IMR-90 (cell line): ENCODE measurements around the gene CEP170B. TPM values are rescaled to one million over a fixed set of nuclear protein-coding genes. Genes with fewer than 3 reads are reported as not detected.
A peak's percentile ranks its signal among the peaks of the same experiment; 100 is the strongest.

Experiments used
- ATAC-seq: fragments of 200-7000 bp; cut with Tn5 transposase; 2 replicates; pipeline ENCODE4 v1.9.1; 2020; ENCODE audit warnings: low read depth, mild to moderate bottlenecking, moderate library complexity
- BruUV-seq: library from RNA; stranded (reverse); fragments of 400-500 nt; replicated peaks from 2 replicates; lab custom pipeline; 2021; lab: Mats Ljungman, UMichigan
- CTCF ChIA-PET: fragments of 300-600 bp; formaldehyde crosslinking; extraction: SDS; loops from one replicate; lab custom pipeline; 2021; ENCODE audit warnings: antibody characterized with exemption; lab: Yijun Ruan, JAX
- POLR2A ChIA-PET: fragments of 300-600 bp; sonication (Branson Sonifier 250); formaldehyde crosslinking; loops from one replicate; lab custom pipeline; 2022; ENCODE audit warnings: antibody characterized with exemption; ENCODE audit not compliant: unreplicated experiment; lab: Charles Lee
- DNase-seq: peaks from one replicate; pipeline ENCODE4 v3.0.0; 2013
- H2AFZ ChIP-seq: replicated peaks from 2 replicates; pipeline ENCODE3; 2013; ENCODE audit warnings: low read length, mild to moderate bottlenecking; ENCODE audit not compliant: poor library complexity
- H2AK5ac ChIP-seq: 2 replicates; pipeline ENCODE4 v1.6.1; 2013; ENCODE audit warnings: low read depth, low read length, inconsistent platforms
- H2AK9ac ChIP-seq: replicated peaks from 2 replicates; pipeline ENCODE3; 2013; ENCODE audit warnings: mild to moderate bottlenecking, low read depth, low read length, moderate library complexity; ENCODE audit not compliant: poor library complexity
- H2BK120ac ChIP-seq: 2 replicates; pipeline ENCODE4 v1.6.1; 2013; ENCODE audit warnings: low read depth, low read length, inconsistent platforms
- H2BK15ac ChIP-seq: 3 replicates; pipeline ENCODE4 v1.6.1; 2013; ENCODE audit warnings: low read depth, low read length, inconsistent platforms
- H2BK20ac ChIP-seq: 2 replicates; pipeline ENCODE4 v1.6.1; 2013; ENCODE audit warnings: low read depth, mild to moderate bottlenecking, inconsistent platforms, low read length, moderate library complexity
- H2BK5ac ChIP-seq: 2 replicates; pipeline ENCODE4 v1.6.1; 2013; ENCODE audit warnings: mild to moderate bottlenecking, low read depth, low read length, inconsistent platforms; ENCODE audit not compliant: poor library complexity, severe bottlenecking
- H3K14ac ChIP-seq: replicated peaks from 2 replicates; pipeline ENCODE4 v1.6.1; 2013; ENCODE audit warnings: low read depth, low read length, inconsistent platforms
- H3K18ac ChIP-seq: 2 replicates; pipeline ENCODE4 v1.6.1; 2013; ENCODE audit warnings: low read depth, low read length, control low read depth
- H3K23ac ChIP-seq: 2 replicates; pipeline ENCODE4 v1.6.1; 2013; ENCODE audit warnings: low read depth, low read length, inconsistent platforms
- H3K27ac ChIP-seq: 2 replicates; pipeline ENCODE4 v1.5.1; 2013; ENCODE audit warnings: mild to moderate bottlenecking, control low read depth, low read length; ENCODE audit not compliant: insufficient read depth
- H3K27me3 ChIP-seq: 2 replicates; pipeline ENCODE4 v1.6.1; 2013; ENCODE audit warnings: low read length; ENCODE audit not compliant: control insufficient read depth, insufficient read depth
- H3K36me3 ChIP-seq: 2 replicates; pipeline ENCODE4 v1.6.1; 2013; ENCODE audit warnings: low read length, mixed read lengths; ENCODE audit not compliant: control insufficient read depth, insufficient read depth
- H3K4ac ChIP-seq: 2 replicates; pipeline ENCODE4 v1.6.1; 2013; ENCODE audit warnings: low read depth, low read length, inconsistent platforms
- H3K4me1 ChIP-seq: 2 replicates; pipeline ENCODE4 v1.6.1; 2013; ENCODE audit warnings: low read length, mixed read lengths; ENCODE audit not compliant: control insufficient read depth, insufficient read depth
- H3K4me2 ChIP-seq: 2 replicates; pipeline ENCODE4 v1.6.1; 2013; ENCODE audit warnings: low read depth, mild to moderate bottlenecking, control low read depth, low read length, moderate library complexity
- H3K4me3 ChIP-seq: 2 replicates; pipeline ENCODE4 v1.5.1; 2013; ENCODE audit warnings: low read depth, mild to moderate bottlenecking, control low read depth, low read length, moderate library complexity; ENCODE audit not compliant: insufficient read depth
- H3K56ac ChIP-seq: 2 replicates; pipeline ENCODE4 v1.6.1; 2013; ENCODE audit warnings: low read length, inconsistent platforms; ENCODE audit not compliant: insufficient read depth; ENCODE audit errors: extremely low read depth
- H3K79me1 ChIP-seq, 2 experiments: 2 replicates each; pipeline ENCODE4 v1.6.1; 2013; ENCODE audit warnings: low read length in 2 of 2, inconsistent platforms in 1 of 2, low read depth in 1 of 2
- H3K9ac ChIP-seq: 2 replicates; pipeline ENCODE4 v1.6.1; 2013; ENCODE audit warnings: low read depth, low read length, control low read depth
- H3K9me1 ChIP-seq: 2 replicates; pipeline ENCODE4 v1.6.1; 2013; ENCODE audit warnings: low read length, inconsistent platforms; ENCODE audit not compliant: insufficient read depth
- H3K9me3 ChIP-seq: 2 replicates; pipeline ENCODE4 v1.6.1; 2013; ENCODE audit warnings: low read length; ENCODE audit not compliant: control insufficient read depth, insufficient read depth
- H4K20me1 ChIP-seq: 2 replicates; pipeline ENCODE4 v1.6.1; 2013; ENCODE audit warnings: low read length, inconsistent platforms; ENCODE audit not compliant: insufficient read depth
- H4K5ac ChIP-seq: 2 replicates; pipeline ENCODE4 v1.6.1; 2013; ENCODE audit warnings: mild to moderate bottlenecking, low read depth, low read length, control low read depth
- H4K8ac ChIP-seq, 2 experiments: 2 replicates each; pipeline ENCODE4 v1.6.1; 2013; ENCODE audit warnings: low read depth in 2 of 2, low read length in 2 of 2, control low read depth in 1 of 2, inconsistent platforms in 1 of 2
- H4K91ac ChIP-seq: 2 replicates; pipeline ENCODE4 v1.6.1; 2013; ENCODE audit warnings: low read depth, low read length, inconsistent platforms; ENCODE audit not compliant: insufficient read depth
- CHD1 ChIP-seq: IDR thresholded peaks from 2 replicates; pipeline ENCODE4 v1.6.1; 2012; ENCODE audit warnings: low read depth, low read length, improper control_type of control experiment
- CTCF ChIP-seq: conservative IDR thresholded peaks from 2 replicates; pipeline ENCODE4 v1.5.1; 2012; ENCODE audit warnings: mild to moderate bottlenecking, low read depth, low read length, improper control_type of control experiment
- ELK1 ChIP-seq: fragments of 150-350 bp; IDR thresholded peaks from 2 replicates; pipeline ENCODE4 v1.6.1; 2016; ENCODE audit warnings: low read depth, mild to moderate bottlenecking, low read length, moderate library complexity, borderline replicate concordance
- FOS ChIP-seq: fragments of 150-350 bp; IDR thresholded peaks from 2 replicates; pipeline ENCODE4 v1.6.1; 2016; ENCODE audit warnings: low read depth, low read length
- MAZ ChIP-seq: IDR thresholded peaks from 2 replicates; pipeline ENCODE4 v1.6.1; 2012; ENCODE audit warnings: low read depth, mild to moderate bottlenecking, low read length, improper control_type of control experiment, moderate library complexity, borderline replicate concordance
- MXI1 ChIP-seq: IDR thresholded peaks from 2 replicates; pipeline ENCODE4 v1.6.1; 2012; ENCODE audit warnings: low read depth, mild to moderate bottlenecking, low read length, moderate library complexity, borderline replicate concordance
- RAD21 ChIP-seq: IDR thresholded peaks from 2 replicates; pipeline ENCODE4 v1.6.1; 2012; ENCODE audit warnings: low read length, improper control_type of control experiment
- SMC3 ChIP-seq: fragments of 150-350 bp; IDR thresholded peaks from 2 replicates; pipeline ENCODE4 v1.6.1; 2016; ENCODE audit warnings: low read depth, mild to moderate bottlenecking, antibody characterized with exemption, low read length, moderate library complexity
- WGBS, 2 experiments: methylation state at CpG; one replicate each; pipeline versions ENCODE4 v1.1.5 to v1.1.7; 2013; ENCODE audit warnings: missing lambda C conversion rate in 2 of 2; ENCODE audit not compliant: insufficient read length in 1 of 2; ENCODE audit errors: extremely low coverage in 2 of 2; 5-methylcytosine and 5-hydroxymethylcytosine counted together
- dilution Hi-C: fragments of 300-500 bp; cut with HindIII; formaldehyde crosslinking; loops from one replicate; pipeline ENCODE4 v1.14.3; 2018; ENCODE audit warnings: low sequenced_read_pairs; ENCODE audit not compliant: unreplicated experiment
- in situ Hi-C: fragments of 300-500 bp; cut with MboI; formaldehyde crosslinking; loops from 3 replicates; pipeline ENCODE4 v1.14.3; 2019; ENCODE audit warnings: low sequenced_read_pairs, inconsistent platforms, mixed read lengths
- intact Hi-C: fragments of 100-400 bp; cut with micrococcal nuclease; formaldehyde crosslinking; loops from 2 replicates; pipeline ENCODE4 v1.10.0; 2022
- polyA plus RNA-seq, 3 experiments: library from polyadenylated mRNA; depleted of rRNA; stranded (reverse); fragments of >200 nt; gene quantifications; 2 replicates each; pipeline ENCODE4 v1.2.3, GENCODE V29; 2012; ENCODE audit warnings: low replicate concordance in 1 of 3
- total RNA-seq: library from RNA; depleted of rRNA; stranded (reverse); fragments of >200 nt; gene quantifications from 2 replicates; pipeline ENCODE4 v1.2.3, GENCODE V29; 2012

CEP170B gene
- total and polyA plus RNA-seq, 2 of the 4 experiments (the other 2 are of a cell fraction) = 3.6 to 13.1 TPM

- no peak for TF ChIP-seq SMC3
Observed at GRCh38 chr14:104871656-104872468, 6.8 kb downstream of the CEP170B start (continued).

GRCh38 chr14:104872469-104873341 lies 7.6 kb downstream of the CEP170B start:
- peaks cover 24 to 77% of the 10 kb centered on the region in 2 experiments for H3K79me1 ChIP-seq
- peak overlapping the region; percentile 68; the same call in 1 of the 2 replicates for H2AK5ac ChIP-seq
- no peak overlapping the region for H3K4me3 ChIP-seq
- H3K27me3 ChIP-seq = no peaks in the 10 kb centered on the region
- H2BK5ac ChIP-seq = peak overlapping the region; percentile 2
- no peak overlapping the region for H4K8ac ChIP-seq
- no peak overlapping the region for H3K56ac ChIP-seq
- peak overlapping the region; percentile 12 for H2AFZ ChIP-seq
- 43% methylated on average over 24 of the region's 29 CpGs; no CpG with 5 or more reads in 1 of the 2 experiments for WGBS, 2 experiments
- peaks cover 13% of the 10 kb centered on the region for H3K9me1 ChIP-seq
- in situ Hi-C loops = no loop called here
- H3K14ac ChIP-seq = no peak overlapping the region
- no TSS peak for BruUV-seq
- peak; percentile 74 for ATAC-seq
- H4K5ac ChIP-seq = no peak overlapping the region
- peaks cover 7% of the 10 kb centered on the region; the same call in 1 of the 2 replicates for H3K36me3 ChIP-seq
- ChIA-PET POLR2A (no interaction called here), CTCF (no interaction called here)
- H3K4me1 ChIP-seq = peaks cover 5% of the 10 kb centered on the region
- H3K18ac ChIP-seq = no peak overlapping the region
- H2BK15ac ChIP-seq = no peak overlapping the region
- H2AK9ac ChIP-seq = no peak overlapping the region
- intact Hi-C loops = no loop called here
- H3K23ac ChIP-seq = no peak overlapping the region
- H3K4ac ChIP-seq = no peak overlapping the region
- H4K20me1 ChIP-seq = peaks cover 83% of the 10 kb centered on the region
- H4K91ac ChIP-seq = no peak overlapping the region
- H3K27ac ChIP-seq = no peak overlapping the region
- dilution Hi-C loops = no loop called here
- H3K9me3 ChIP-seq = no peaks in the 10 kb centered on the region; the same call in 1 of the 2 replicates
- no peak overlapping the region for H2BK20ac ChIP-seq
- DNase-seq = peak; percentile 37
- H3K4me2 ChIP-seq = no peak overlapping the region; the same call in 1 of the 2 replicates
- TF ChIP-seq FOS (no peak), RAD21 (no peak), SMC3 (no peak), MAZ (no peak), CTCF (no peak), MXI1 (no peak), CHD1 (no peak), ELK1 (no peak)
- H2BK120ac ChIP-seq = no peak overlapping the region
- no peak overlapping the region for H3K9ac ChIP-seq
